GM18526 (cell line): Measurements from ENCODE around the gene C1orf105.

ENCODE experiments used
- POLR2A ChIP-seq: IDR thresholded peaks from 3 replicates; pipeline ENCODE4 v1.6.1; 2011; ENCODE audit not compliant: insufficient read length; ENCODE audit errors: extremely low read depth

C1orf105 gene

DNA sequence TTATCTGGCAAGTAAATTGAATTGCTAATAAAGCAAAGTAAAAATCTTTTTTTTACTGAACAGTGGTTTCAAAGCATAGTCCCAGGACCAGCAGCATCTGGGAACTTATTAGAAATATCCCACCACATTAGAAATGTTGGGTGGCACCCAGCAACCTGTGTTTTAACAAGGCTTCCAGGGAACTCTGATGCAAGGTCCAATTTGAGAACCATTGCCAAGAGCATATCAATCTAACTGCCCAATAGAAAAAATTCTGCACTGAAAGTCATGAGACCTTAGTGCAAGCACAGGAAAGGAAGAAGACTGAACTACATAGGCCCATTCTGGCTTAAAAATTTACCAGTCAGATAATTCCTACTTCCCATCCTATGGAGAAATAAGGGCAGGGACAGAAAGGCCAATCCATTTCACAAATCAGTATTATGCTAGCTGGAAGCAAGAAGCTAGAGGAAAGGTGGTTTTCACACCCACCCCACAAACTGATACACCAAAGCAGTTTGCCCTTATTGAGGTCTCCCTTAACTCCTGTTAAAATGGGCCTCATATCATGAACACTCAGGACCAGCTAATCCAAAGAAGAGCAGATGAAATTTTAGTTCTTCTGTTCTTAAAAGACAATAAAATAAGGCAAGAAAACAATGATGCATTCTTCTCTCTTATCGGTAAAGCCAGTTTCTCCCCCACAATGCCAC is 17.5 kb upstream of the C1orf105 start:
- no peak for TF ChIP-seq POLR2A

DNA sequence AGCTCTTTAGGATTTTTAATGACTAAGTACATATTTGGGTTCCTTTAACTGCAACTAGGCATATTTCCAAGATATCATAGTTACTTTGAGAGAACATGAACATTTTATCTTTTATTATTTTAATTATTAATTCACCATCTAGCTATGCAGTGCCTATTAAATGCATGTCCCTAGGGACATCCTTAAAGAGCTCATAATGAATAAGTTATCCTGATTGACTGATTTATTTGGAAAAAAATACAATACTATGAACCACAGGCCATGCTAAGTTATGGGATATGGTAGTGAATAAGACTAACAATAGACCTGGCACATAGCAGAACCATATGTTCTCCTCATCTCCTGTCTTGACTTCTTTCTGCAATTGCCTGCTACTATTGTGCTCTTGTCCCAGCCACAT is 16.4 kb upstream of the C1orf105 start:
- TF ChIP-seq POLR2A = no peak

DNA sequence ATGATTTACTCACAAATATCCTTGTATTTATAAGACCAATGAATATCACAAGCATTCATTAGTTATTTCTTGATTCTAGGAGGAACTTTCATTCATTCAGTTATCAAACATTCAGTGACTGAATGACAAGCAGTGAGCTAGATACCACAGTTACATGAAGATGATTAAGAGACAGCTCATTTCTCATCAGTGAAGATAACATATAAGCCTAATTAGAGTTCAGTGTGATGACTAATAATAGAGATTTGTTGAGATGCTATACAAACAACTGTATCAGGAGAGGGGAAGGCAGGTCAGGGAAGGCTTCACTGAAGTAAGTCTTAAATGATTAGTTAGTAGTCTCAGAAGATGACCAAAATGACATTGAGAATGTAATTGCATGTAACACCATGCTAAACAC is 14.6 kb upstream of the C1orf105 start:
- no peak for TF ChIP-seq POLR2A

DNA sequence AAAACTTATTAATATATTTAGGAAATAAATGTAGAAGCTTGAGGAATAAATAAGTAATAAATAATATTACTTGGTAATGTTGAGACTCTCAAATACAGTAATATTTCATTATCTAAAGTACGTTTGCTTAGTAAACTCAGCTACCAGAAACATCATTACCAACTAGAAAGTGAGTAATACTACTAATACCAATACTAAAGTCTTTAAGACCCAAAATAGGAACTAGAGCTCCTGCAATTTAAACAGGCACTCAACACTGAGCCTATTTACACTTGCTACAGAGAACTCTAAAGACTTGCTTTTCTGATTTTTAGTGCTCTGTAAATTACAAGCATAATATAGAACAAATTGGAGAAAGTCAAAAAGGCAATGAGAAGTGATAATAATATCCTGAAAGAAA is 13.5 kb upstream of the C1orf105 start:
- TF ChIP-seq POLR2A = no peak

DNA sequence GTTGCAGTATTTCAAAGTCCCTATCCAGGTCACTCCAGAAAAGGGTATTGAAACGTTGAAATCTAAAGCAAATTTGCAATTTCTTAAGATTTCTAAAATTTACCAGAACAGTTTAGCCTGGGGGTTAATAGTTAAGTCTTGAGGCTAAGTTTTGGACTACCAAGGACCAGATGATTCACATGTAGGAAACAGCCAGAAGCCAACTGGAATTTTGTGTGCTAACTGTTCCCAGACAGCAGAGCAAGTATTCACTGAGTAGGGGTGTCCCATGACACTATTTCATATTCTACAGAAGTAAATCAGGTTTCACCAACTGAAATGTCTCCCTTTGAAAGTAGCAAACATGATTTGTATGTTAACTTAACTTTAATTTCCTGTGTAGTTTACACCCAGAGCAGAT is 11.5 kb upstream of the C1orf105 start:
- no peak for TF ChIP-seq POLR2A

DNA sequence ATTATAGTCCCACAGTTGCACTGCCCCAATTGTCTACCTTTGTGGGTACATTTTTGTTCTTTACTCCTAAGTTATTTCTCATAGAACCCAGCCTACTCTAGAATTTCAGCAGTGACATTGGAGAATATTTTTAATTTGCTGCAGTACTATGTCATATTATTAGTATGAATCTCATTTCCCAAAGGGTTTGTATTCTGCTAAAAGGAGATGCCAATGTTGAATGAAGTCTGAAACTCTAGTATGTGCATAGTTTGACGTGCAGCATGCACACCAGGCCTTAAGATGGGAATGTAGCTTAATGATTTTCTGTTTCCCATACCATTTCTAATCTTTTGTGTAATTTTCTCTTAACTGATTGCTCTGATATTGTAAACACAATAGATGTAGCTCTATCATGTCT is 10.5 kb upstream of the C1orf105 start:
- TF ChIP-seq POLR2A = no peak

DNA sequence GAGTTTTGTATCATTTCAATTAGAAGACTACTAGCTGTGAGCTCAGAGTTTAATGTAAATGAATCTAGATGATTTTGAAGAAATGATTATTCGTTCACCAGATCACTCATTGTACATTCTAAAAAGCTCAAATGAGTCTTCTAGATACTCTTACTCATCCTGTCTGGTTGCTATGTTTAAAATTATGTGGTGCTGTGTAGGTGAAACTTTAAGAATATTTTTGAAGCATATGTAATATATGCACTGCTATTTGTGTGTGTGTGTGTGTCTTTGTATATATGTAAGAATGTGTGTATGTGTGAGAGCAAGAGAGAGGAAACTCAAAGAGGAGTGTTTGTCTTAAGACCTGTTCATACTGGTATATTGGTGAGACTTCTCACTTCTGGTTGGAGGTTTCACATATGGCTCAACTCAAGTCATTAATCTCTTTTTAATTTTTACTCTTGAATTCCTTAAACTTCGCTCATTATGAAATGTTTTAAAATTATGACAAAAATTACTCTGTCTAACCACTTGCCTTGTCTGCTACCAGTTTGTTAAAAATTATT is 8.6 kb upstream of the C1orf105 start:
- TF ChIP-seq POLR2A = no peak

DNA sequence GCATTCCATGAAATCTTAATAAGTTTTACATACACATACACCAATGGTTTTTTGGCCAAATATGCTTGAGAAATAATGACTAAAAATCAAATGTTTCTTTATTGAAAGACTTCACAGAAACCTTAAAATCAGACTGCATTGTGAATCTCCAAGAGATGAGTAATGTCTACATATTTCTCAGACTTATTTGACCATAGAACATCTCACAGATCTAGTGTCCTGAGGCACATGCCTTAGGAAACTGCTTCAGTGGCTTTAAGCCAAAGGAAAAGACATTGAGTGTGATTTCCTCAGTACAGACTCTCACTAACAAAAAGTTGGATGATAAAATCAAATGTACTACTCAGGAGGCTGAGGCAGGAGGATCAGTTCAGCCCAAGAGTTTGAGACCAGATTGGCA is 6.2 kb upstream of the C1orf105 start:
- no peak for TF ChIP-seq POLR2A

DNA sequence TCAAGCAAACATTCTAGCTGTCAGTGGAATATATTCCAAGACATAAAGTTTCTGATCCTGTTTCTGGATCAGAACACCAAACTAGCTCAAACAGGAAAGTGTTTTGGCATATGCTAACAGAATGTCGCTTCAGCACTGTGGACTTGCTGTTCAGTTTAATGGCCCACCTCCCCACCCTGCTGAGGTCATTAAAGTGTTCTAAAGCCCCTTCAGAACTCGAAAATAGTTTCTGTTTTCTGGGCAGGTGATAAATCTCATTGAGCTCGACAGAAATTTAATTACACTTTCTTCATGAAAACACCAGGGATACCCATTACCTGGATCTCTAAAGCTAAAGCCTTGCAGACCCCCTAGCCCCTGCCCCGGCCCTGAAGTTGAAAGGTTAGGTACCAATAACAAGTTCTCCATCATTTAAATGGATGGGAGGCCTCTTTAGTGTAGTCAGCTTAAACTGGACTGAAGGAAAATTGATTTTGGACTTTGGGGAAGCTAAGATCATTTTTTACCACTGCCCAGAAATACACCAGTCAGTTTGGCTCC is 3.9 kb upstream of the C1orf105 start:
- TF ChIP-seq POLR2A = no peak

DNA sequence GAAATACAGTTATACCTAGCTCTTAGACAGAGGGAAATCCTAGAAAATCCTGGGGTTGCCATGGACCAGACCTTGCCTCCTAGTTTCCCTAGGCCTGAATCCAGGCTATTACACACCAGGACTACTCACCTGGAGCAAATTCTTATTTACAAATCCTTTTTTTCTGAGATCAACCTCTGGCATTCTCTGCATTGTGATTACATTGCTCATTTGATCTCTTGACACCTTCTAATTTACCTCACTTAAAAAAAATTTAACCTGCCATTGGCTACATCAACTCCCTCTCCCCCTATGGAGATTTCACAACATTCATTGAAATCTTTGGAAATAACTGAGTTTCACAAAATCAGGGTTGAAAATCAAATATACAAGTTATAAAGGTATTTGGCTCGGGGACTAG is 2.9 kb upstream of the C1orf105 start:
- TF ChIP-seq POLR2A = no peak

DNA sequence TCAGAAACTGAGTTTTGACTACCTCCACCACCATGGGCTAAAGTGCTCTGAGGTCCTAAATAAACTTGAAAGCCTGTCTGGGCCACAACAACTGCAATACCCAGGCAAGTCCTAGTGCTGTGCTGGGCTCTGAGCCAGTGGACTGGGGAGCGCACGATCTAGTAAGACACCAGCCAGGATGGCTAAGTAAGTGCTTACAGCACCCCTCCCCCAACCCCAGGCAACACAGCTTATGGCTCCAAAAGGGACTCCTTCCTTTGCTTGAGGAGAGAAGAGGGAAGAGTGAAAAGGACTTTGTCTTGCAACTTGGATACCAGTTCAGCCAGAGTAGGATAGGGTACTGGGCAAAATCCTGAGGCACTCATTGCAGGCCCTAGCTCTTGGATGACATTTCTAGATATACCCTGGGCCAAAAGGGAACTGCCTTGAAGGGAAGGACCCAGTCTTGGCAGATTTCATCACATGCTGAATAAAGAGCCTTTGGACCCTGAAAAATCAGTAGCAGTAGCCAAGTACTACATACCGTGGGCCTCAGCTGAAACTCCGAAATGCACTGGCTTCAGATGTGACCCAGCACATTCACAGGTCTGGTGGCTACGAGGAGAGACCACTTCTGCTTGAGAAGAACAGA is 1.6 kb downstream of the C1orf105 start:
- TF ChIP-seq POLR2A = no peak

DNA sequence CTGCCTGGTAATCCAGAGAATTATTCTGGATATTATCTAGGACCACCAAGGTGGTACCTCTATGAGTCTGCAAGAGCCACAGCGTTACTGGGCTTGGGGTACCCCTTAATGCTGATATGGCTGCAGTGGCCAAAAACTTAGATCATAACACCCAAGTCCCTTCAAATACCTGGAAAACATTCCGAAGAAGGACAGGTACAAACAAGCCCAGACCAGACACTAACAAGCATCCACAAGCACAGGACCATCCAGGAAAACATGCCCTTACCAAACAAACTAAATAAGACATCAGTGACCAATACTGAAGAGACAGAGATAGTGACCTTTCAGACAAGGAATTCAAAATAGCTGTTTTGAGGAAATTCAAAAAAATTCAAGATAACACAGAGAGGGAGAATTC is 2.9 kb downstream of the C1orf105 start:
- TF ChIP-seq POLR2A = no peak

DNA sequence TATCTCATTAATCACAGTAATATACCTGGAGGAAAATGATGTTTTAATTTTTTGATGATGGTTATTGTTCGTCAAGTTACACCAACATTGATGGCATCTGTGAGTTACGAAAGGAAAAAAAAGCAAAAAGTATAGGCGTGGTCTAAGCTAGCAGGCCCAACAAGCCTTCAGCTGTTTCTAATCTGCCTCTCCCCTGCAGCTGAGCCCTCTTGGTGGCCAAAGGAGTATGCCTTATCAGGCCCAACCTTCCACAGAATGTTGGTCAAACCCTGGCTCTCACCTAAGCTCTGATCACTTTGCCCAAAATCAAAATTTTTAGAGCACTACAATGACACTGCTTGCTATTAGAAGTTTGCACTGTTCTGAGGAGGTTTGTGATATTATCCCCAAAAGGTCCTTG is 4.9 kb downstream of the C1orf105 start:
- TF ChIP-seq POLR2A = no peak

DNA sequence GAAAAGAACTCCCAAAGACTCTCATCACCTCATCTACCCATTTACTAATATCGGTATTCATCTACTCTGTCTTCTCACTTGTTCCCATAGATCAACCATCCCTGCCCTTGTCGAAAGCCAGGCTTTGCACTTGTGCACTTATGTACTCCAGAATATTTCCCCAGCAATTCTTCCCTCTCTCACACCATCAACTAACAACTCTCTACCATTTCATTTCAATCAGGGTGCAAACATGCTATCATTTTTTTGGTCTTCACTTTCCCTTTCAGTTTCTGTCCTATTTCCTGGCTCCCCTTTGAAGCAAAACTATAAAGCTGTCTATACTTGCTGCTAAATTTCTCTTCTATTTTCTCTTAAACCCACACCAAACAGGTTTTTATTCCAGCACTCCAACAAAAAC is 6.7 kb downstream of the C1orf105 start:
- no peak for TF ChIP-seq POLR2A

DNA sequence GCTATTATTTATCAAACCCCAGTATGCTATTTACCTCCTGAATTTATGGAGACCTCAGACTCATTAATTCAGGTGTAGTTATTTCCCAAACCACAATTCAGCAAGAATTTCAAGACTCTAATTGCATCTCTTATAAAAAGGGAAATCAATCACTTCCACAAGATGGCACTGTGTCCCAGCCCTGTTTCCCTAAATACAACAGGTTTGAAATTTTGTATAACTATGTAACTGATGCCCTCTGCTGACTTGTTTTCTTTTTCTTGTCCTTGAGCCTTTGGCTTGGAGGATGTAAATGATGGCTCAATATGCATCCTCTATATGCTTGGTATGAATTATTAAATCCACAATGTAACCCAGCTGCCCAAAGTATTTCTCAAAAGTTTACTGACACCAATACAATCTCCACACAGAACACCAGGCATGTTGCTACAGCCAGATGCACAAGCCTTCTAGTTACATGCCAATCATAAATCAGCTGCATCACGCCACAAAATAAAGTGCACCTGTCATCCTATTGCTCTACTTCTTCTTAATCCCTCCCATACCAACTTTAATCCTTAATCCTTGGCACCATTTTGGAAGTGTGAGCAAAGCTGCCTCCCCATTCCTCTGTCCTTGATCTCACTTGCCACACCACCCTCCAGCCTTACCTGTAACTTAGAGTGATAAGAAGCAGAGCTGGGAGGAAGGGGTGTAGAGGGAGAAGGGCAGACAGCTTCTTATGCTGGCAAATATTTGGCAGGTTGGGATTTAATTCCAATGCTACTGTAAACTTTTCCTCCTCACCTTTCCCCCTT is 9.0 kb downstream of the C1orf105 start:
- no peak for TF ChIP-seq POLR2A

DNA sequence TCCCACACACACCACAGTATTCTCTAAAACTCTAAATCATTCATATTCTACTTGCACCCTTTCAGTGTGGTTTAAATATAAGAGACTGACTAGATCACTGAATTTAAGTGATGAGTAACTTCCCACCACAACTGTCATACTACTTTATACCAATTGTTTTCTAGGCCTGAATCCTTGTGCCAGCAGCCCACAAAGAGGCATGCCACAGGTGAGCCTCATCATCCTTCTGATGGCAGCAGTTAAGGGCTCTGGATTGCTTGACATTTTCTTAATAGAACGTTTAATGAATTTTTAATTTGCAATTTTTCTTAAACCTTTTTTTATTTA is 9.6 kb downstream of the C1orf105 start:
- TF ChIP-seq POLR2A = no peak

DNA sequence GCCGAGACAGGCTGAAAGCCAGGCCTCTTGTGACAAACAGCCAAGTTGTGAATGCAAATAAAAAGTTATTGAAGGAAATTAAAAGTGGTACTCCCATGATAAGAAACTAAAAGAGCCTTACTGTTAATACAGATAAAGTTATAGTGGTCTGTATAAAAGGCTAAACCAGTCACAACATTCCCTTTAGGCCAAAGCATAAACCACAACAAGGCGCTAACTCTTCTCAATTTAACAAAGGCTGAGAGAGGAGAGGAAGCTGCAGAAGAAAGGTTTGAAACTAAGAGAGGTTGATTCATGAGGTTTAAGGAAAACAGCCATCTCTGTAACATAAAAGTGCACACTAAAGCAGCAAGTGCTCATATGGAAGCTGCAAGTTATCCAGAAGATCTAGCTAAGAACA is 10.7 kb downstream of the C1orf105 start:
- no peak for TF ChIP-seq POLR2A
